WTC11 (cell line): Measurements from ENCODE around the gene TMEM236.

ENCODE experiments used
- ATF1 ChIP-seq: sonication (generic); formaldehyde crosslinking; IDR thresholded peaks from 2 replicates; pipeline ENCODE4 v1.8.1; 2023; ENCODE audit warnings: mild to moderate bottlenecking, moderate library complexity, missing genetic modification reagents
- CDX4 ChIP-seq: fragments of 250-450 bp; sonication (Bioruptor Pico); IDR thresholded peaks from 2 replicates; pipeline ENCODE4 v1.9.0; 2021; ENCODE audit warnings: moderate library complexity, mild to moderate bottlenecking, inconsistent platforms, borderline replicate concordance
- CTCF ChIP-seq: fragments of 200-600 bp; IDR thresholded peaks from 2 replicates; pipeline ENCODE4 v1.8.0; 2022; ENCODE audit warnings: antibody characterized with exemption
- NFYB ChIP-seq: sonication (generic); formaldehyde crosslinking; conservative IDR thresholded peaks from 2 replicates; pipeline ENCODE4 v1.8.0; 2022; ENCODE audit warnings: low read depth, missing genetic modification reagents
- TCF7 ChIP-seq: sonication (generic); formaldehyde crosslinking; IDR thresholded peaks from 2 replicates; pipeline ENCODE4 v1.8.0; 2022; ENCODE audit warnings: mild to moderate bottlenecking, low read depth, missing genetic modification reagents, moderate library complexity
- TEAD4 ChIP-seq: sonication (generic); formaldehyde crosslinking; IDR thresholded peaks from 2 replicates; pipeline ENCODE4 v1.8.0; 2022; ENCODE audit warnings: mild to moderate bottlenecking, missing genetic modification reagents
- ZNF219 ChIP-seq: sonication (generic); formaldehyde crosslinking; IDR thresholded peaks from 2 replicates; pipeline ENCODE4 v1.8.0; 2023; ENCODE audit warnings: missing genetic modification reagents, mild to moderate bottlenecking, borderline replicate concordance
- ZNF263 ChIP-seq: sonication (generic); formaldehyde crosslinking; IDR thresholded peaks from 2 replicates; pipeline ENCODE4 v1.8.1; 2022; ENCODE audit warnings: low read depth, mild to moderate bottlenecking, moderate library complexity, missing genetic modification reagents
- TF ChIP-seq, protein P1 (sequence below): sonication (generic); formaldehyde crosslinking; IDR thresholded peaks from 2 replicates; pipeline ENCODE4 v1.8.1; 2022; ENCODE audit warnings: low read depth, missing genetic modification reagents, borderline replicate concordance
- TF ChIP-seq, protein P2 (sequence below): sonication (generic); formaldehyde crosslinking; IDR thresholded peaks from 2 replicates; pipeline ENCODE4 v1.8.1; 2023; ENCODE audit warnings: mild to moderate bottlenecking, missing genetic modification reagents, moderate library complexity
- TF ChIP-seq, protein P3 (sequence below): sonication (generic); formaldehyde crosslinking; IDR thresholded peaks from 2 replicates; pipeline ENCODE4 v1.8.1; 2022; ENCODE audit warnings: mild to moderate bottlenecking, missing genetic modification reagents, moderate library complexity, borderline replicate concordance

DNA sequence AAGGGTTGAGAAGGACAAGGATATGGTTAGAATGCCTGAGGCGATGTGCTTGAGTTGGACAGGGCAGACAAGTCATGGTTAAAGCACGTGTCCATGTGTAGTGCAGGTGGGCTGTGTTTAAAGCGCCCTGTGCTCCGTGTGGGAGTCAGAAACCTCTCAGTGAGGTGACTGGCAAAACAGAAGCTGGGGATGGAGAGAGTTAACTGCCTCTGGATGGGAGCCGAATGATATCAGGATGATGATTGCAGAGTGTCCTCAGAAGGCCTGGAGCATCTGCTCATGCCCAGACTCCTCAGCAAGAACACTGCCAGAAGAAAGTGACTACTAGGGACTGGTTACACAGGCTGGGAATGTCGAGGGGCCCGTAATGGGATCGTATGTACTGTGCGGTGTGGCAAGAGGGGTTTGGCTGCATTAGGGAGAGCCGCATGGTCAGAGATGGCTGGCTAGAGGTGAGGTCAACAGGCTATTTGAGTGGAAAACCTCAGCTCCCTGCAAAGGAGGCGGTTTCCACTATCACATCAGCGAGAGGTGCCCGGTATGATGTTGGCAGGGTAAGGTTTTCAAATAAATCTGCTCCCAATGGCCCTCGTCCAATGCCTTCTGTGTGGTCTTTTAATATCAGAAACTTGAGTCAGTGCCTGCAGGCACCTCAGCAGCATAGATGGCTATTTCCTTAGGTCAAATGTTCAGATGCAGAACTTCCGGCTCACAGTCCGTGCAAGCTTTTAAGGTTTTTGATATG lies 31.1 kb downstream of the TMEM236 start:
- TF ChIP-seq, protein P1, sequence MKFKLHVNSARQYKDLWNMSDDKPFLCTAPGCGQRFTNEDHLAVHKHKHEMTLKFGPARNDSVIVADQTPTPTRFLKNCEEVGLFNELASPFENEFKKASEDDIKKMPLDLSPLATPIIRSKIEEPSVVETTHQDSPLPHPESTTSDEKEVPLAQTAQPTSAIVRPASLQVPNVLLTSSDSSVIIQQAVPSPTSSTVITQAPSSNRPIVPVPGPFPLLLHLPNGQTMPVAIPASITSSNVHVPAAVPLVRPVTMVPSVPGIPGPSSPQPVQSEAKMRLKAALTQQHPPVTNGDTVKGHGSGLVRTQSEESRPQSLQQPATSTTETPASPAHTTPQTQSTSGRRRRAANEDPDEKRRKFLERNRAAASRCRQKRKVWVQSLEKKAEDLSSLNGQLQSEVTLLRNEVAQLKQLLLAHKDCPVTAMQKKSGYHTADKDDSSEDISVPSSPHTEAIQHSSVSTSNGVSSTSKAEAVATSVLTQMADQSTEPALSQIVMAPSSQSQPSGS (CRISPR knock-in tag) = no peak
- no peak for TF ChIP-seq CTCF
- no peak for TF ChIP-seq ZNF219 (CRISPR knock-in tag)
- TF ChIP-seq, protein P2, sequence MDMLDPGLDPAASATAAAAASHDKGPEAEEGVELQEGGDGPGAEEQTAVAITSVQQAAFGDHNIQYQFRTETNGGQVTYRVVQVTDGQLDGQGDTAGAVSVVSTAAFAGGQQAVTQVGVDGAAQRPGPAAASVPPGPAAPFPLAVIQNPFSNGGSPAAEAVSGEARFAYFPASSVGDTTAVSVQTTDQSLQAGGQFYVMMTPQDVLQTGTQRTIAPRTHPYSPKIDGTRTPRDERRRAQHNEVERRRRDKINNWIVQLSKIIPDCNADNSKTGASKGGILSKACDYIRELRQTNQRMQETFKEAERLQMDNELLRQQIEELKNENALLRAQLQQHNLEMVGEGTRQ (CRISPR knock-in tag) = no peak
- no peak for TF ChIP-seq ATF1
- TF ChIP-seq, protein P3, sequence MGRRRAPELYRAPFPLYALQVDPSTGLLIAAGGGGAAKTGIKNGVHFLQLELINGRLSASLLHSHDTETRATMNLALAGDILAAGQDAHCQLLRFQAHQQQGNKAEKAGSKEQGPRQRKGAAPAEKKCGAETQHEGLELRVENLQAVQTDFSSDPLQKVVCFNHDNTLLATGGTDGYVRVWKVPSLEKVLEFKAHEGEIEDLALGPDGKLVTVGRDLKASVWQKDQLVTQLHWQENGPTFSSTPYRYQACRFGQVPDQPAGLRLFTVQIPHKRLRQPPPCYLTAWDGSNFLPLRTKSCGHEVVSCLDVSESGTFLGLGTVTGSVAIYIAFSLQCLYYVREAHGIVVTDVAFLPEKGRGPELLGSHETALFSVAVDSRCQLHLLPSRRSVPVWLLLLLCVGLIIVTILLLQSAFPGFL (CRISPR knock-in tag) = no peak
- no peak for TF ChIP-seq CDX4 (CRISPR knock-in tag)
- TF ChIP-seq ZNF263 (CRISPR knock-in tag) = no peak
- no peak for TF ChIP-seq NFYB (CRISPR knock-in tag)
- TF ChIP-seq TCF7 (CRISPR knock-in tag) = no peak
- TF ChIP-seq TEAD4 (CRISPR knock-in tag) = no peak
